ENCODE measurements around the gene ASTN2.

ASTN2 gene

DNA sequence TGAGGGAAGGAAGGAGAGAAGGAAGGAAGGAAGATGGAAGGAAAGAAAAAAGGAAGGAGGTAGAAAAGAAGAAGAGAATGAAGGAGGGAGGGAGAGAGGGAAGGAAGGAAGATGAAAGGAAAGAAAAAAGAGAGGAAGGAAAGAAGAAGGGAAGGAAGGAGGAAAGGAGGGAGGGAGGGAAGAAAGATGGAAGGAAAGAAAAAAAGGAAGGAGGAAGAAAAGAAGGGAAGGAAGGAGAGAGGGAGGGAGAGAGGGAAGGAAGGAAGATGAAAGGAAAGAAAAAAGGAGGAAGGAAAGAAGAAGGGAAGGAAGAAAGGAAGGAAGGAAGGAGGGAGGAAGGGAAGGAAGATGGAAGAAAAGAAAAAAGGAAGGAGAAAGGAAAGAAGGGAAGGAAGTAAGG is 912.1 kb downstream of the ASTN2 start:
- Histone ChIP-seq H3K4me2 (ENCODE audit: low read length) (no peak overlapping the region), H3K9me2 (replicated peaks; ENCODE audit: control insufficient read depth, low read length) (no peaks in the 10 kb centered on the region), H4K20me1 (ENCODE audit: control insufficient read depth, insufficient read depth, low read depth, low read length) (no peaks in the 10 kb centered on the region), H3K4me3 (ENCODE audit: low read length) (no peak overlapping the region), H3K79me2 (ENCODE audit: control insufficient read depth, low read length) (no peaks in the 10 kb centered on the region), H3K27me3 (ENCODE audit: control insufficient read depth, low read length) (no peaks in the 10 kb centered on the region), H3K27ac (ENCODE audit: low read depth, low read length) (no peak overlapping the region), H3K36me3 (ENCODE audit: control insufficient read depth, low read length) (no peaks in the 10 kb centered on the region), H3K4me1 (ENCODE audit: control insufficient read depth, low read length) (no peaks in the 10 kb centered on the region), H3F3A (ENCODE audit: control insufficient read depth, insufficient read depth) (no peaks in the 10 kb centered on the region), H3K9me3 (ENCODE audit: control insufficient read depth, insufficient read depth, low read length) (no peaks in the 10 kb centered on the region)
- TF ChIP-seq EZH2phosphoT487 (IDR thresholded peaks at IDR 0.05; ENCODE audit: borderline replicate concordance, low read length), result no peak
- TF ChIP-seq CTCF (IDR thresholded peaks at IDR 0.05; ENCODE audit: low read depth, low read length, poor library complexity, severe bottlenecking), result no peak

- Histone ChIP-seq H3K27ac (ENCODE audit: low read depth, low read length) (no peak overlapping the region), H3K27me3 (ENCODE audit: control insufficient read depth, low read length) (no peaks in the 10 kb centered on the region), H3K4me3 (ENCODE audit: low read length) (no peak overlapping the region), H3K4me2 (ENCODE audit: low read length) (no peak overlapping the region), H3K79me2 (ENCODE audit: control insufficient read depth, low read length) (no peaks in the 10 kb centered on the region), H3F3A (ENCODE audit: control insufficient read depth, insufficient read depth) (no peaks in the 10 kb centered on the region), H3K36me3 (ENCODE audit: control insufficient read depth, low read length) (no peaks in the 10 kb centered on the region), H4K20me1 (ENCODE audit: control insufficient read depth, insufficient read depth, low read depth, low read length) (no peaks in the 10 kb centered on the region), H3K9me3 (ENCODE audit: control insufficient read depth, insufficient read depth, low read length) (no peaks in the 10 kb centered on the region), H3K4me1 (ENCODE audit: control insufficient read depth, low read length) (no peaks in the 10 kb centered on the region), H3K9me2 (replicated peaks; ENCODE audit: control insufficient read depth, low read length) (no peaks in the 10 kb centered on the region)
- TF ChIP-seq CTCF (IDR thresholded peaks at IDR 0.05; ENCODE audit: low read depth, low read length, poor library complexity, severe bottlenecking) (no peak), EZH2phosphoT487 (IDR thresholded peaks at IDR 0.05; ENCODE audit: borderline replicate concordance, low read length) (no peak)
Observed at GRCh38 chr9:116501871-116502270, 913.0 kb downstream of the ASTN2 start.

- no peak overlapping the region for H3K27ac ChIP-seq (ENCODE audit: low read depth, low read length)
Observed at GRCh38 chr9:116499986-116500871, 914.6 kb downstream of the ASTN2 start.

More at GRCh38 chr9:116499986-116500871, 914.6 kb downstream of the ASTN2 start:
- no peaks in the 10 kb centered on the region for H4K20me1 ChIP-seq (ENCODE audit: control insufficient read depth, insufficient read depth, low read depth, low read length)
- no peak overlapping the region for H3K4me2 ChIP-seq (ENCODE audit: low read length)
- no peaks in the 10 kb centered on the region for H3K79me2 ChIP-seq (ENCODE audit: control insufficient read depth, low read length)
- no peaks in the 10 kb centered on the region for H3K27me3 ChIP-seq (ENCODE audit: control insufficient read depth, low read length)
- TF ChIP-seq EZH2phosphoT487 (IDR thresholded peaks at IDR 0.05; ENCODE audit: borderline replicate concordance, low read length), result no peak
- TF ChIP-seq CTCF (IDR thresholded peaks at IDR 0.05; ENCODE audit: low read depth, low read length, poor library complexity, severe bottlenecking), result no peak
- H3K4me3 ChIP-seq (ENCODE audit: low read length), result no peak overlapping the region
- no peaks in the 10 kb centered on the region for H3F3A ChIP-seq (ENCODE audit: control insufficient read depth, insufficient read depth)
- H3K4me1 ChIP-seq (ENCODE audit: control insufficient read depth, low read length), result no peaks in the 10 kb centered on the region
- H3K36me3 ChIP-seq (ENCODE audit: control insufficient read depth, low read length), result no peaks in the 10 kb centered on the region
- H3K9me3 ChIP-seq (ENCODE audit: control insufficient read depth, insufficient read depth, low read length), result no peaks in the 10 kb centered on the region
- no peaks in the 10 kb centered on the region for H3K9me2 ChIP-seq (replicated peaks; ENCODE audit: control insufficient read depth, low read length)

Data from DOHH2 (cell line).